Liver (tissue), 9 donors: ENCODE results near the gene FER. TPM values are rescaled to one million over a fixed set of nuclear protein-coding genes. Genes with fewer than 3 reads are reported as not detected.

Experiments used
- DNase-seq: peaks from one replicate; pipeline ENCODE4 v3.0.0-alpha.2; 2017; ENCODE audit warnings: low spot score
- H3K27ac ChIP-seq, 2 donors: one replicate each; pipeline ENCODE4 v1.7.0; 2013; ENCODE audit warnings: inconsistent platforms in 2 of 2, low read length in 2 of 2, control low read depth in 1 of 2, low read depth in 1 of 2, mild to moderate bottlenecking in 1 of 2
- H3K27me3 ChIP-seq, 4 donors: one replicate each; pipeline versions ENCODE4 v1.6.1 to v1.7.0; 2013; ENCODE audit warnings: low read length in 3 of 4, inconsistent platforms in 1 of 4, mild to moderate bottlenecking in 1 of 4, moderate library complexity in 1 of 4; ENCODE audit not compliant: control insufficient read depth in 4 of 4, insufficient read depth in 4 of 4
- H3K36me3 ChIP-seq, 4 donors: one replicate each; pipeline versions ENCODE4 v1.6.1 to v1.7.0; 2013; ENCODE audit warnings: low read length in 3 of 4, mild to moderate bottlenecking in 3 of 4, low read depth in 1 of 4, moderate library complexity in 1 of 4; ENCODE audit not compliant: control insufficient read depth in 4 of 4, insufficient read depth in 3 of 4
- H3K4me1 ChIP-seq, 4 donors: one replicate each; pipeline versions ENCODE4 v1.6.1 to v1.7.0; 2013; ENCODE audit warnings: low read length in 3 of 4, mild to moderate bottlenecking in 3 of 4, moderate library complexity in 1 of 4; ENCODE audit not compliant: control insufficient read depth in 4 of 4, insufficient read depth in 4 of 4
- H3K4me3 ChIP-seq, 3 donors: one replicate each; pipeline versions ENCODE4 v1.6.1 to v1.7.0; 2013; ENCODE audit warnings: low read length in 3 of 3, control low read depth in 1 of 3, low read depth in 1 of 3, mild to moderate bottlenecking in 1 of 3
- H3K9ac ChIP-seq, 2 donors: one replicate each; pipeline ENCODE4 v1.7.0; 2013; ENCODE audit warnings: low read length in 2 of 2, mild to moderate bottlenecking in 2 of 2, moderate library complexity in 2 of 2, control low read depth in 1 of 2, low read depth in 1 of 2
- H3K9me3 ChIP-seq, 4 donors: one replicate each; pipeline versions ENCODE4 v1.6.1 to v1.7.0; 2013; ENCODE audit warnings: low read length in 3 of 4; ENCODE audit not compliant: control insufficient read depth in 4 of 4
- CTCF ChIP-seq: fragments of 150-350 bp; IDR thresholded peaks from 2 replicates; pipeline ENCODE4 v1.5.1; 2017; ENCODE audit warnings: improper control_type of control experiment, low read depth, low read length; ENCODE audit not compliant: missing input control
- EGR1 ChIP-seq, 2 donors: IDR thresholded peaks; 2 replicates each; pipeline ENCODE4 v1.6.1; 2016 to 2018; ENCODE audit warnings: antibody characterized with exemption in 2 of 2, low read depth in 2 of 2
- FOXA1 ChIP-seq: IDR thresholded peaks from 2 replicates; pipeline ENCODE4 v1.6.1; 2016; ENCODE audit warnings: antibody characterized with exemption
- HNF4A ChIP-seq, 2 donors: conservative IDR thresholded peaks; 2 replicates each; pipeline ENCODE4 v1.6.1; 2016; ENCODE audit warnings: antibody characterized with exemption in 2 of 2, mild to moderate bottlenecking in 2 of 2
- HNF4G ChIP-seq: IDR thresholded peaks from 2 replicates; pipeline ENCODE4 v1.6.1; 2016; ENCODE audit warnings: antibody characterized with exemption
- JUND ChIP-seq, 2 donors: IDR thresholded peaks; 2 replicates each; pipeline ENCODE4 v1.6.1; 2016; ENCODE audit warnings: antibody characterized with exemption in 2 of 2
- NR2F2 ChIP-seq: IDR thresholded peaks from 2 replicates; pipeline ENCODE4 v1.6.1; 2016; ENCODE audit warnings: antibody characterized with exemption
- RAD21 ChIP-seq, 2 donors: IDR thresholded peaks; 2 replicates each; pipeline ENCODE4 v1.6.1; 2016; ENCODE audit warnings: antibody characterized with exemption in 2 of 2, mild to moderate bottlenecking in 2 of 2
- RXRA ChIP-seq, 2 donors: IDR thresholded peaks; 2 replicates each; pipeline ENCODE4 v1.6.1; 2017 to 2018; ENCODE audit warnings: antibody characterized with exemption in 2 of 2, mild to moderate bottlenecking in 1 of 2
- SP1 ChIP-seq: IDR thresholded peaks from 2 replicates; pipeline ENCODE4 v1.6.1; 2018; ENCODE audit warnings: antibody characterized with exemption, mild to moderate bottlenecking
- TAF1 ChIP-seq: conservative IDR thresholded peaks from 2 replicates; pipeline ENCODE4 v1.6.1; 2016; ENCODE audit warnings: antibody characterized with exemption, mild to moderate bottlenecking
- YY1 ChIP-seq: IDR thresholded peaks from 2 replicates; pipeline ENCODE4 v1.6.1; 2016; ENCODE audit warnings: antibody characterized with exemption, mild to moderate bottlenecking
- WGBS: extraction: QIAGEN DNeasy Blood & Tissue Kit; methylation state at CpG from one replicate; pipeline ENCODE4 v1.1.7; 2013; 5-methylcytosine and 5-hydroxymethylcytosine counted together
- polyA plus RNA-seq, 2 donors: library from polyadenylated mRNA; stranded (reverse) in 1 of 2; unstranded in 1 of 2; fragments of 200-250 nt in 1 of 2; fragments of >200 nt in 1 of 2; fragmentation: Nextera tagmentation in 1 of 2; extraction: Ambion mirVana in 1 of 2; gene quantifications; one replicate each; pipeline versions ENCODE4 v1.2.1 to v1.2.3, GENCODE V29; 2013 to 2015
- total RNA-seq, 2 donors: library from RNA; depleted of rRNA; stranded (reverse); fragments of >200 nt; gene quantifications; one replicate each; pipeline ENCODE4 v1.2.3, GENCODE V29; 2014
- TF ChIP-seq, protein P1 (sequence below): IDR thresholded peaks from 2 replicates; pipeline ENCODE4 v1.6.1; 2016; ENCODE audit warnings: antibody characterized with exemption
- TF ChIP-seq, protein P2 (sequence below): IDR thresholded peaks from 2 replicates; pipeline ENCODE4 v1.6.1; 2016; ENCODE audit warnings: antibody characterized with exemption
- donor health status: healthy.
- donor health status: healthy.
- donor health status: healthy.
- donor health status: healthy.
- donor health status: healthy.

FER gene
- total and polyA plus RNA-seq, 4 donors: 0.83 to 9.8 (median 5.9) TPM

- 92% methylated on average over 3 of the region's 3 CpGs for WGBS
- DNase-seq: no peak
- H3K27ac ChIP-seq: no peak overlapping the region
Measured at GRCh38 chr5:108813673-108814072, 66.0 kb downstream of the FER start.

DNA sequence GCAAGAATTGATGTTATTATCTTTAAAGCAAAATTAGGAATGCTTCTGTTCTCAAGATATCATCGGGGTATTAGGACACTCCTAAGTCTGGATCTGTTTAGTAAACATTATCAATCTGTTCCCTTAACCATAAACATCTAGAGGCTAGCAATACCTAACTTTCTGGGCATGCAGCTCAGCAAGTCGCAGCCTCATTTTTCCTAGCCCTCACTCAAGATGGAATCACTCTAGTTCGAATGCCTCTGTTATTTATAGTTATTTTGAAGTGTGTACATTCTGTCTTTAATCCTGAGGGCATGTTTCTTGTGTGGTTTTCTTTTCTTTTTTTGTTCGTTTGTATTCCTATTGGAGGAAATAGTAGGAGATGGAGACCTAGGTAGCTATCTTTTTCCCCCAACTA, 66.9 kb downstream of the FER start:
- H3K27ac ChIP-seq: no peak overlapping the region
- no peaks in the 10 kb centered on the region for H3K4me1 ChIP-seq
- DNase-seq: no peak
- WGBS: 85% methylated on average over 4 of the region's 4 CpGs
- no peak overlapping the region for H3K9ac ChIP-seq
- no peak overlapping the region for H3K4me3 ChIP-seq
- TF ChIP-seq FOXA1 (no peak), HNF4G (no peak), HNF4A (conservative IDR thresholded peaks at IDR 0.05) (no peak), CTCF (no peak), NR2F2 (no peak), YY1 (no peak), RAD21 (IDR thresholded peaks at IDR 0.05) (no peak)
- TF ChIP-seq, protein P1, sequence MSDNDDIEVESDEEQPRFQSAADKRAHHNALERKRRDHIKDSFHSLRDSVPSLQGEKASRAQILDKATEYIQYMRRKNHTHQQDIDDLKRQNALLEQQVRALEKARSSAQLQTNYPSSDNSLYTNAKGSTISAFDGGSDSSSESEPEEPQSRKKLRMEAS: no peak
- no peaks in the 10 kb centered on the region for H3K9me3 ChIP-seq
- H3K27me3 ChIP-seq: no peaks in the 10 kb centered on the region
- no peaks in the 10 kb centered on the region for H3K36me3 ChIP-seq

More at GRCh38 chr5:108813673-108814072, 66.0 kb downstream of the FER start:
- H3K9me3 ChIP-seq: no peaks in the 10 kb centered on the region
- H3K9ac ChIP-seq: no peak overlapping the region
- no peak overlapping the region for H3K4me3 ChIP-seq
- H3K27me3 ChIP-seq: no peaks in the 10 kb centered on the region
- H3K4me1 ChIP-seq: no peaks in the 10 kb centered on the region
- no peaks in the 10 kb centered on the region for H3K36me3 ChIP-seq
- TF ChIP-seq NR2F2 (no peak), FOXA1 (no peak), TAF1 (no peak), RAD21 (IDR thresholded peaks at IDR 0.05) (no peak), RXRA (IDR thresholded peaks at IDR 0.05) (no peak), EGR1 (IDR thresholded peaks at IDR 0.05; ENCODE audit: low read depth in 2 of 2) (no peak), SP1 (no peak), HNF4G (no peak), HNF4A (conservative IDR thresholded peaks at IDR 0.05) (no peak), JUND (IDR thresholded peaks at IDR 0.05) (no peak), CTCF (no peak), YY1 (no peak)
- TF ChIP-seq, protein P2, sequence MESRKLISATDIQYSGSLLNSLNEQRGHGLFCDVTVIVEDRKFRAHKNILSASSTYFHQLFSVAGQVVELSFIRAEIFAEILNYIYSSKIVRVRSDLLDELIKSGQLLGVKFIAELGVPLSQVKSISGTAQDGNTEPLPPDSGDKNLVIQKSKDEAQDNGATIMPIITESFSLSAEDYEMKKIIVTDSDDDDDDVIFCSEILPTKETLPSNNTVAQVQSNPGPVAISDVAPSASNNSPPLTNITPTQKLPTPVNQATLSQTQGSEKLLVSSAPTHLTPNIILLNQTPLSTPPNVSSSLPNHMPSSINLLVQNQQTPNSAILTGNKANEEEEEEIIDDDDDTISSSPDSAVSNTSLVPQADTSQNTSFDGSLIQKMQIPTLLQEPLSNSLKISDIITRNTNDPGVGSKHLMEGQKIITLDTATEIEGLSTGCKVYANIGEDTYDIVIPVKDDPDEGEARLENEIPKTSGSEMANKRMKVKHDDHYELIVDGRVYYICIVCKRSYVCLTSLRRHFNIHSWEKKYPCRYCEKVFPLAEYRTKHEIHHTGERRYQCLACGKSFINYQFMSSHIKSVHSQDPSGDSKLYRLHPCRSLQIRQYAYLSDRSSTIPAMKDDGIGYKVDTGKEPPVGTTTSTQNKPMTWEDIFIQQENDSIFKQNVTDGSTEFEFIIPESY: no peak
